ENCODE results near the gene ASB16. TPM values are rescaled to one million over a fixed set of nuclear protein-coding genes. Genes with fewer than 3 reads are reported as not detected.

The ASB16 gene
- total and polyA plus RNA-seq, 2 donors (not counting 1 experiment from before 2014, with no cell fraction given): not detected

- Mint-ChIP-seq H3K27ac (no peak overlapping the region), H3K9me3 (ENCODE audit: insufficient read depth) (no peaks in the 10 kb centered on the region), H3K4me1 (peaks cover 28% of the 10 kb centered on the region), H3K27me3 (no peaks in the 10 kb centered on the region), H3K4me3 (peak overlapping the region; percentile 88)
- no peak for DNase-seq
- Histone ChIP-seq H3K9ac (ENCODE audit: low read length) (no peak overlapping the region), H3K27ac (ENCODE audit: low read length in 2 of 2) (peak overlapping the region; percentile 80 to 86), H4K20me1 (ENCODE audit: control insufficient read depth, insufficient read depth, low read length, poor library complexity, severe bottlenecking) (peaks cover 35% of the 10 kb centered on the region), H3K9me3 (ENCODE audit: control extremely low read depth in 1 of 3, control insufficient read depth in 2 of 3, insufficient read depth in 1 of 3, low read length in 2 of 3) (no peaks in the 10 kb centered on the region), H3K36me3 (replicated peaks in 1 of 2; ENCODE audit: control extremely low read depth in 1 of 2, control insufficient read depth in 1 of 2, extremely low read depth in 1 of 2, insufficient read depth in 2 of 2, low read length in 1 of 2) (peaks cover 5 to 46% of the 10 kb centered on the region in 2 experiments), H2AFZ (ENCODE audit: insufficient read depth, low read depth, low read length, poor library complexity, severe bottlenecking) (no peak overlapping the region), H3K79me2 (ENCODE audit: control insufficient read depth, insufficient read depth, low read length) (peaks cover 45% of the 10 kb centered on the region), H3K4me3 (ENCODE audit: control extremely low read depth in 1 of 5, extremely low read depth in 1 of 5, insufficient read depth in 1 of 5, low read depth in 2 of 5, low read length in 4 of 5) (no peak overlapping the region), H3K4me2 (replicated peaks; ENCODE audit: low read depth, low read length, poor library complexity, severe bottlenecking) (no peak overlapping the region), H3K27me3 (replicated peaks in 1 of 4; ENCODE audit: control extremely low read depth in 1 of 4, control insufficient read depth in 3 of 4, insufficient read depth in 4 of 4, low read length in 3 of 4) (no peaks in the 10 kb centered on the region), H3K4me1 (ENCODE audit: control insufficient read depth in 2 of 2, insufficient read depth in 2 of 2, low read length in 2 of 2) (peaks cover 19 to 26% of the 10 kb centered on the region in 2 donors)
- ChIA-PET POLR2A (interaction anchor here (8.9 kb wide), 1 partner anchor 21 kb away, joined by 100 read pairs; the partner anchor contains the start of gene UBTF), CTCF (no interaction called here)
- no peak for ATAC-seq (ENCODE audit: low read depth)
- intact Hi-C loops (cut with micrococcal nuclease): no loop called here
- TF ChIP-seq CTCF (IDR thresholded peaks at IDR 0.05) (no peak), EZH2 (IDR thresholded peaks at IDR 0.05; ENCODE audit: borderline replicate concordance, insufficient read depth, low read depth, low read length, poor library complexity, severe bottlenecking) (no peak)
- 98% methylated on average over 15 of the region's 15 CpGs for WGBS (ENCODE audit: insufficient coverage)
Observed at GRCh38 chr17:44197107-44197506, 26.6 kb downstream of the ASB16 start.

- peak overlapping the region; percentile 92 for H3K4me2 ChIP-seq (replicated peaks; ENCODE audit: low read depth, low read length, poor library complexity, severe bottlenecking)
- ChIA-PET CTCF (interaction anchor here (0.6 to 5.4 kb wide), 5 partner anchors 9 to 262 kb away, joined by 3 to 44 read pairs (median 4); no protein-coding TSS in a partner anchor), POLR2A (interaction anchor here (0.6 to 8.9 kb wide), 3 partner anchors 12 to 27 kb away, joined by 3 to 100 read pairs (median 25); partner anchors contain the start of genes TMUB2 and UBTF)
- peaks cover 21 to 32% of the 10 kb centered on the region in 2 donors for H3K4me1 ChIP-seq (ENCODE audit: control insufficient read depth in 2 of 2, insufficient read depth in 2 of 2, low read length in 2 of 2)
- H3K9me3 ChIP-seq (ENCODE audit: control extremely low read depth in 1 of 3, control insufficient read depth in 2 of 3, insufficient read depth in 1 of 3, low read length in 2 of 3): no peaks in the 10 kb centered on the region
- no peak for TF ChIP-seq CTCF (IDR thresholded peaks at IDR 0.05)
- no peak for TF ChIP-seq EZH2 (IDR thresholded peaks at IDR 0.05; ENCODE audit: borderline replicate concordance, insufficient read depth, low read depth, low read length, poor library complexity, severe bottlenecking)
- H3K9ac ChIP-seq (ENCODE audit: low read length): peak overlapping the region; percentile 74
- H3K4me3 ChIP-seq (ENCODE audit: control extremely low read depth in 1 of 5, extremely low read depth in 1 of 5, insufficient read depth in 1 of 5, low read depth in 2 of 5, low read length in 4 of 5): peak overlapping the region; percentile 66 to 83 (median 81)
- DNase-seq: peak; percentile 69
- peaks cover 45% of the 10 kb centered on the region for H3K79me2 ChIP-seq (ENCODE audit: control insufficient read depth, insufficient read depth, low read length)
- peak overlapping the region; percentile 62 for H2AFZ ChIP-seq (ENCODE audit: insufficient read depth, low read depth, low read length, poor library complexity, severe bottlenecking)
- no peaks in the 10 kb centered on the region for H3K27me3 Mint-ChIP-seq
- peaks cover 36% of the 10 kb centered on the region for H3K4me1 Mint-ChIP-seq
- H3K36me3 ChIP-seq (replicated peaks in 1 of 2; ENCODE audit: control extremely low read depth in 1 of 2, control insufficient read depth in 1 of 2, extremely low read depth in 1 of 2, insufficient read depth in 2 of 2, low read length in 1 of 2): peaks cover 5 to 39% of the 10 kb centered on the region in 2 experiments
- ATAC-seq (ENCODE audit: low read depth): no peak
- H3K27me3 ChIP-seq (replicated peaks in 1 of 4; ENCODE audit: control extremely low read depth in 1 of 4, control insufficient read depth in 3 of 4, insufficient read depth in 4 of 4, low read length in 3 of 4): no peaks in the 10 kb centered on the region
- no peaks in the 10 kb centered on the region for H3K9me3 Mint-ChIP-seq (ENCODE audit: insufficient read depth)
- peaks cover 29% of the 10 kb centered on the region for H4K20me1 ChIP-seq (ENCODE audit: control insufficient read depth, insufficient read depth, low read length, poor library complexity, severe bottlenecking)
- H3K4me3 Mint-ChIP-seq: peak overlapping the region; percentile 88
- intact Hi-C loops (cut with micrococcal nuclease): no loop called here
- H3K27ac Mint-ChIP-seq: peak overlapping the region; percentile 93
- WGBS (ENCODE audit: insufficient coverage): 0% methylated on average over 1 of the region's 11 CpGs
- peak overlapping the region; percentile 80 to 86 for H3K27ac ChIP-seq (ENCODE audit: low read length in 2 of 2)
Observed at GRCh38 chr17:44197980-44198720, 27.6 kb downstream of the ASB16 start.

Measured in B cell (primary cell).